CD4-positive, alpha-beta T cell treated with Interleukin-6 at 100 ng/mL for 8 hours (primary cell): ENCODE data around the gene ZMPSTE24.

Experiments used
- DNase-seq: peaks from one replicate; pipeline ENCODE4 v3.0.0-alpha.2; 2020; ENCODE audit warnings: mixed read lengths, low spot score

The ZMPSTE24 gene

DNA sequence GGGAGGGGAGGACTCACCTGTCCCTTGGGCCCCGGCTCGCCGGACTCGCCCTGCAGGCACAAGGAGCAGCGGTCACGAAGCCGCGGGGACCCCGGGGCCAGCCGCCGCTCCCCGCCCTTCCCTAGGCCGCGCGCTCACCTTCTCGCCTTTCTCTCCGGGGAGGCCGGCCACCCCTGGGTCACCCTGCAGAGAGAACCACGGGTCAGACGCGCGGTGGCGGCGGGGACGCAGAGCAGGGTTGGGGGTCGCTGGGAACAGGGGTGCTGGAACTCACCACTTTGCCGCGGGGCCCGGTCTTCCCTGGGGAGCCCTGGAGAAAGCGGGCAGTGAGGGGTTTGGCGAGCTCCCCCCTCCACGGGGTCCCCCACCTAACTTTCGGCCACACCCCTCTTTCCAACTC, 45.8 kb downstream of the ZMPSTE24 start:
- no peak for DNase-seq

DNA sequence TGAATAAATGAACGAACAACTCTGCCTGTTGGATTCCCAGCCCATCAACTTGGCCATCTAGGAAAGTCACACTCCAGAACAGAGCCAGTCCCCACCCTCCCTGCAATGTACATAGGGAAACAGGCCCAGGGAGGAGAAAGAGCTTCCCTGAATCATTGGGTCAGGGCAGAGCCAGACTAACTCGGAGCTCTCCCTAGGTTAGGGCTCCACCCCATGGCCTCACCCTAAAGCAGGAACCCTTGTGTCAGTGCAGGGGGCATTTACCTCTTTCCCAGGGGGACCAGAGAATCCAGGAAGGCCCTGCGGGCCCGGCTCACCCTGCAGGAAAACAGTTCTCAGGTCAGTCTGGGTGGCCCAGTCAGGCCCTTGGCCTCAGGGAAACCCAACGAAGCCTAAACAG, 47.4 kb downstream of the ZMPSTE24 start:
- DNase-seq, result no peak

DNA sequence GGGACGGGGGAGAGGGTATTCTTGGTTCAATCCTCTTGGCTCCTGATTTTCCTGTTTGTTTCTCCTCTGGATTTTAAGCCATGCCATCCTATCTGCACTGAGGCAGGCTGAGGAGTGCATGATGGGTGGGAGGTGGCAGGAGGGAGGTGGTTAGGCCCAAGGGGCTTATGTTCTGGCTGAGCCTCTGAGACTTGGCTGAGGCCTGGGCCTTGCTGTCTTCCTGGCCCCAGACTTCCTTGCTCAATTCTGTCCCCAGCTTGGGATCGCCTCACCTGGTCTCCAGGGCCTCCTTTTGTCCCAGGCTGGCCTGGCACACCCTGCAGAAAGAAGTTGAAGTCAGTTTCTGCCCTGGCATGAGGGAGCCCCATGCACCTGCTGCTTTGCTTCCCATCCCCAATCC, 47.8 kb downstream of the ZMPSTE24 start:
- no peak for DNase-seq

DNA sequence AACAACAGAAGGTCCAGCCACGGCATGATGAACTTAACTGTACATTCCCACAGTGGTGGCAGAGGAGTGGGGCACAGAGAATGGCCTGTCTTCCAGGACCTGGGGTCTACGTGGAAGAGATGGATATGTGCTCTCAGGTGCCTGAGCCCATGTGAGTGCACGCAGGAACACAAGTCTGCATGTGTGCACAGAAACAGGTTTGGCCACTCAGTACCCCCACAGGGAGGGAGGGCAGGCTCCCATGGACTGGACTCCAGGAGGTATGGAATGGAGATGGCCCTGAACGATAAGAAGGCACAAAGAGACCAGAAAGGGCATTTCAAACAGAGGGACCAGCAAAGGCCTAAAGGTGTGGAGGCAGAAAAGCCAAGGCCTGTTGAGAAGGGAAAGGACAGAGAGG, 48.3 kb downstream of the ZMPSTE24 start:
- no peak for DNase-seq

DNA sequence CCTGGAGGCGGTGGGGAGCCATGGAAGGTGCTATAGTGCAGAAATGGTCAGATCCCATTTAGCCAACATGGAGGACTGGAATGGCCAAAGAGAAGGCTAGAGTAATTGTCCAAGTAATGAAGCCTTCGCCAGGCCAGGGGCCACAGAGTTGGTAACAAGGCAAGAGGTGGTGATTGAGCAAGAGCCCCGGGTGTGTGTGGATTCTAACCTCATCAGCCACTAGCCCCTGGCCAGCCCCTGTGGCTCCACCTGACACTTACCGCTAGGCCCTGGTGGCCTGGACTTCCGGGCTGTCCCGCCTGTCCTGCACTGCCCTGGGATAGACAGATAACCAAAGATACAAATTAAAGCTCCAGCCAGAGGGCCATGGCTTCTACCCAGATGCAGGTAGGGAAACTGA, 49.1 kb downstream of the ZMPSTE24 start:
- DNase-seq, result no peak

DNA sequence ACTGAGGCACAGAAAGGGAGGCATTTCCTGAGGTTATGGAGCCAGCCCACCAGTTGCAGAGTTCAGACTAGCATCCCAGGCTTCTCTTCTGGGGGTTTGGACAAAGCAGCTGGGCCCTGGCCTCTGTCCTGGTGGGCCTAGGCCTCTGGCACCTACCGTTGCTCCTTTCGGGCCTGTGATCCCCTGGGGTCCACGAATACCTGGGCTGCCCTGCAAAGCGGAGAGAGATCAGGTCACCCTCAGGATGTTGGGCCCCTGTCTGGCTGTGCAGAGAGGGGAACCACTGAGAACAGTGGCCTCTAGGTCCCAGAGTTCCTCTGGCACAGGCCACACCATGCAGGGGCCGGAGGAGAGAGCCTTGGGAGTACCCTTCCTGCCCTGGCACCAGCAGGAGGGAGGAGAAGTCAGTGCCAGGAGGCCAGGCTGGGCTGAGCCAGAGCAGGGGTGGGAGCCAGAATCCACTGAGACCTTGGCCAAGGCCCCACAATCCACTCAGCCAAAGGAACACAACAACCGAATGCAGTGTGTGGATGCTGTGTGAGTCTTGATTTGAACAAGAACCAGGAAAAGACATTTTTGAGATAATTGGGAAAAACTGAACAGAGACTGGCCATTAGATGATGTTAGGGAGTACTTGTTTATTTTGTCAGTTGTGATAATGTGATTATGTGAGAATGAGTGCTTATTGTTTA, 50.1 kb downstream of the ZMPSTE24 start:
- DNase-seq, result no peak

DNA sequence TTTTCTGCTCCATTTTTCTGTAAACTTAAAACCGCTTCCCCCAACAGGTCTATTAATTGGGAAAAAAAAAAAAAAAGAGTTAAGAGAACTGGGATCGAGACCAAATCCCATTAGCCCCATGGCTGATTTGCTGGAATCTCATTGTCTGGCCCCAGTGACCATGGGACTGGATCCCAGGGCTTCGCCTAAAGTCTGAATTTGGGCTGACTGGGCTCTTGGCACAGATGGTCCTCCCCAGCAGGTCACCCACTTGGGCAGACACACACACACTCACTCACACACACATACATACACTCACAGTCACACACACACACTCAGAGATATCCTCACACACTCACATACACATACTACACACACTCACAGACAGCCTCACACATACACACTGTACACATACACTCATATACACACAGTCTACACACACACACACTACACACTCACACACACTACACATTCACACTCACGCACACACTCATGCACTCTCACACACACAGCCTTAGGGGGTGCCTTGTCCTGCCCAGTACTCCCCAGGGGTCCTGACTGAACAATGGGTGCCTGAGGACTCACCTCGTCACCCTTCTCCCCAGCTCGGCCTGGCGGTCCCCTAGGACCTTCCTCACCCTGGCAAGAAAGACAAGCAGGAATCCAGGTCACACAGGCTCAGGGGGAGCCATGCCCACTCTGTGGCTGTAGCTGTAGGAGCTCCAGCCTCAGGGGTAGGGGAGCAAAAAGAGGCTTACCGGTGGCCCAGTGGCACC, 51.5 kb downstream of the ZMPSTE24 start:
- no peak for DNase-seq

DNA sequence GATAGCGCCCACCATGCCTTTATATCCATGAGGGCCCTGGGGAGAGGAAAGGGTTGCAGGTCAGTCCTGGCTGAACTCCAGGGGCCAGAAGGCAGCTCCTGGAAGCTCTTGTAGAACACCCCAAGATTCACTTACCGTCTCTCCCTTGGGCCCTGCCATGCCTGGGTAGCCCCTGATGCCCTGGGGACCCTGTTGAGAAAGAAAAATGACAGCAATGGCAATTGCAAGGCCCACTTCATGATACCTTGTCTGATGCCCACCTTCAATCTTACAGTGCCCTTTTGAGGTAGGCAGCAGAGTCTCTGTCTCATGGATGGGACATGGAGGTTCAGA, 52.1 kb downstream of the ZMPSTE24 start:
- no peak for DNase-seq

DNA sequence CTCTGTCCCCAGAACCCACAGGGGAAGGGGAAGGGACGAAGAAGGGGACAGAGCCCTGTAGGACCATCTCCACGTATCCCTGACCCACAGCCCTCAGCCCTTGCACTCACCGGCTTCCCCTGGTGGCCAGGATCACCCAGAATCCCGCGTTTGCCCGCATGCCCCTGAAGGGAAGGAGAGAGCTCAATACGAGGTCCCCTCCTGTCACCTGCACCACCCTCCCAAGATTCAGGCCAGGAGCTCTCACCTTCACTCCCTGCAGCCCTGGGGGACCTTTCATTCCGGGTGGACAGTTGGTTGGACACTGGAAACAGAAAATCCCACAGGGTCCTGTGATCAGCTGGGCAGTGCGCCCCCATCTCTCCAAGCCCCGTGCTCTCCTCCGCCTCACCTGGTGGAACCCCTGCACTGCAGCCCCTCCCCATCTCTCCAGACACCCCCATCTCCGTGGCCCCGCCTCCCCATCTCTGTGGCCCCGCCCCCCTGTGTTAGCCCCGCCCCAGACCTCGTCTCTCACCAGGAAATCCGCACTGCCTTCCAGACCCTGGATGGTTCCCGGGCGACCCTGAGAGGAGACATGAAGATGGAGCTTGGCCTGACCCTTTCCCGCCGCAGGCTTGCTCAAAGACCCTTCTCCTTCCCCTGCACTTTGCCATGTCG, 53.1 kb downstream of the ZMPSTE24 start:
- no peak for DNase-seq

DNA sequence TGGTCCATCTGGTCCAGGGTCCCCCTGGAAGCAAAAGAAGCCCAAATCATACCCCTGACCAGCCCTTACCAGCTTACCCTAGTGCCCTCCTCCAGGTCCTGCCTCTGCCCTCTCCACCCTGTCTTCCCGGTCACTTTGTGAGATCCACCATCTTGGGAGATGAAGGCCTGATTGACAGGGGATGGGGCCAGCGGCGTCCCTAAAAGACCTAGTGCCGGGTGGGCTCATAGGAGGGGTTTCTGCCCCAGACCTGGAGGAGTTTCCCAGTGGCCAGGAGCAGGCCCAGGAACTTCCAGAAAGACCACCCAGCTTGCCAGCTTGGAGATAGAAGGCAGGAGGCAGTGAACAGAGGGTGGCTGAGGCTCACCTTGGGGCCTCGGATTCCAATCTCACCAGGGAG, 53.7 kb downstream of the ZMPSTE24 start:
- DNase-seq, result no peak

DNA sequence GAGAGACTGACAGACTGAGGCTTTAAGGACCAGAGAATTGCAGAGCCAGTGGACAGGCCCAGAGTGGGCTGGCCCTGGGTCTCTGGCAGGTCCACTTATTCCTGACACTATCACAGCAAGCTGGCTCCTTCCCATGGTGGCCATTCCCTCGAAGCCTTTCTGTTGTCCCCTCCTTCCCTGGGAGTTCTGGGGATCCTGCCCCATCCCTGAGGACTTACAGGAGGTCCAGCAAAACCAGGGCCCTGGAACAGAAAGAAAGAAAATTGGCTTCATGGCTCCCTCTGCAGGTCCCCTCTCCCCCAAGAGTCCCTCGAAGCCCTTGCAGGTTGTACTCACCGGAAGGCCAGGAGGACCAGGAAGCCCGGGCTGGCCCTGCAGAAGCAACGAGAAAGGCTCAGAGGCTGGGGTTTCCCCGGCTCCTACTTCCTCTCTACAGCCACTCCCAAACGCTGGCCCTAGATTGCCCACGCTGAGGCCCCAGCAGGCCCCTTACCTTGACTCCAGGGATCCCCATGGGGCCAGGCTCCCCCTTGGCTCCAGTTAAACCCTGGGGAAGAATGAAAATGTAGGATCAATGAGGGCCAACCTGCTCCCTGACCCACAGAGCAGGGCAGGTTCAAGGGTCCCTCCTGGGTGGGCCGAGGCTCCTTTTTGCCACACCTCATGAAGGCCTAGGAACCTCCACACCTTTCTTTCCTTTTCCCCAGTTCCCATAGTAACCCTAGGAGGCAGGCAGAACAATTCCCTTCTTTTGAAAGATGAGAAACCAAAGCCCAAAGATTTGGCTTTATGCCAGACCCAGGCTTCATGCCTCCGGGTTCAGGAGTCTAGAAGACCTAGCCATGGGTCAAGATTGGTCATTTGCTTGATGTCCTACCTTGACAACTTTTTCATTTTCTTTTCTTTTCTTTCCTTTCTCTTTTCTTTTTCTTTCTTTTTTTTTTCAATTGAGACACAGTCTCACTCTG, 54.5 kb downstream of the ZMPSTE24 start:
- peak; percentile 25 for DNase-seq

DNA sequence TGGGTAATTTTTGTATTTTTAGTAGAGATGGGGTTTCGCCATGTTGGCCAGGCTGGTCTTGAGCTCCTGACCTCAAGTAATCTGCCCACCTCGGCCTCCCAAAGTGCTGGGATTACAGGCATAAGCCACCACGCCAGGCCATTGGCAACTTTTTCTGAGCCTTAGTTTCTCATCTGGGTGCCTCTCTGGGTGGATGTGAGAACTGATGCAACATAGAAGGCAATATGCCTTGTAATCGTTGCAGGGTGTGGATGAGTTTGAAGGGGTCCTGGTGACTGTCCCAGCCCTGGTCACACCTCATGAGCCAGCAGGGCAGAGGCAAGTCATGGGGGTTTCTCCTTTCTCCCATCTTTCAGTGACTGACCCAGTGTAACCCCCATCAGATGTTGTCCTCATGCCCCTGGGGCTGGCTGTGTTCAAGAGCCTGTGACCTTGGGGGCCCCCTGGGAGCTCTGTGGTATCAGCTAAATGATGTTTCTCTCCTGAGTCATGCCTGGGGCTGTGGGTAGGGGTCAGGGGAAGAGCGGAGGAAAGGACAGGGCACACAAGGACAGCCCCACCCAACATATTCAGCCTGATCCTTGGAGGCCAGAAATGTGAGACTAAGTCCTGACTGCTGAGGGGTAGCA, 55.4 kb downstream of the ZMPSTE24 start:
- DNase-seq, result no peak

DNA sequence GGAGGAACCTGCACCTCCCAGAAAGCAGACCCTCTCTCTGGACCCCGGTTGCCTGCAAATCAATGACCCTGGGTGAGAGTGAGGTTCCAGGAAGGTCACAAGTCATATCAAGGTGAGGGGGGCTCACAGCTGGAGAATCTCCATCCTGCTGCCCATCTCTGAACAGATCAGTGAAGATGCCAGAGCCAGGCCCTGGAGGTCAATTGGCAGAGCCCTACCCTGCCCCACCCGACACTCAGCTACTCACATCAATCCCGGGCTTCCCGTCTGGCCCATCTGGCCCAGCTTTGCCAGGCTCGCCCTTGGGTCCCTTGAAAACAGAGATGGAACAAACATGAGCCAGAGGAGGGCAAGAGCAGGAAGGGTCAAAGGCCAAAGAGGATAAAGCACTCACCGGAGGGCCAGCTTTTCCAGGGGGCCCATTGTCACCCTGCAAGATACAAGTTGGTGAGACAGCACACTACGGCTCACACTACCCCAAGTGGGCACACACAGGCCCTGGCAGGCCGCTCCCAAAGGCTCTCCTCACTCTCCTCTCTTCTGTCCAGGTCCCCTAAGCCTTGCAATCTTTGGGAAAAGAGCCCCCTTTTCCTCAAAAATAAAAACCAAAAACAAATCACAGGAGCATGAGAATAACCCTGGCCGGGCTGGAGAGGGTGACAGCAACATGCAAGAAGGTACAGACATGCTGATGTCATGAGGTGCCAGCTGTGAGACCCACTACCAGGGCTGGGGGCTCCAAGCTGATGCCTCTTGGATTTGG, 56.1 kb downstream of the ZMPSTE24 start:
- no peak for DNase-seq

DNA sequence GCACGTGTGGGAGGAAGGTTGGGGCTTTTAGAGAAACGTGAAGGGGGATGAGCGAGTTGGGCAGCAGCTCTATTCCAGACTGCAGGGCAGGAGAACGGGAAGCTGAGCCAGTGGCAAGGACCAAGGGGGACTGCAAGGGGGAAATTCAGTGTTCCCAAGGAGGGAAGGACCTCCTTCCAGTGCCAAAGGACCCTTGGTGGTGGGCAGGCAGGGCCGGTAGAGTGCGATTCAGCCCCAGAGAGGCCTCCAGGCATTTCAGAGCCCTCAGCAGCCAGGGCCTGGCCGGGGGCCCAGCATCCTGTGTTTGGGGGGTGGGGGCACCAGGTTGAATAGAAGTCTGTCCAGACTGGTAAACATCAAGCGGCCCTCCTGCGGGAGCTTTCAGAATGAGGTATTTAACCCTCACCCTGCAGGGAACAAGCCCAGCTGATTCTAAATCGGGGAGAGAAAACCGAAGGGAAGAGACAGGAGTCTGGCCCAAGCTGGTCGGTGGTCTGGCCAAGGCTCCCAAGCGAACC, 56.7 kb downstream of the ZMPSTE24 start:
- no peak for DNase-seq

DNA sequence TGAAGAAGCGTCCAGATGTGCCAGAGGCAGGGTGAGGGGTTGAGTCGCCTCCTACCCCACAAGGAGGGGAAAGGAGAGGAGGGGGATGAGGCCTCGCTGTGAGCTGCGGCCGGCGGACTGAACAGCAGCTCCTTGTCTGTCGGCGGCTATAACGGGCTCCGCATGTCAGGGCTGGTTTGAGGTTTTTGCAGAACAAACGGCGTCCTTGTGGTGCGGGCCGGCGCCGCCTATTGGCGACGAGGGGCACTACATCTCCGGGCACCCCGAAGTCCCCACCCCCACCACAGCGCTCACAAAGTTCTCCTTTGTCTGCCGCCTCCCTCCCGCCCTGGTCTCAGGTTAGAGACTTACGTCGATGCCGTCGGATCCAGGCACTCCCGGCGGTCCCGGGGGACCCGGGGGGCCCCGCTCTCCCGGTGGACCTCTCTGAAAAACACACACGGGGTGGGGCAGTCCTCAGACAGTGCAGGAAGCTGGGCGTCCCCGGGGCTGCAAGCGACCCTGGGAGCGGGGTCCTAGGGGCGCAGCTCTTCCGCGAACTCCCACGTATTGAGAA, 57.3 kb downstream of the ZMPSTE24 start:
- DNase-seq, result peak; percentile 84

DNA sequence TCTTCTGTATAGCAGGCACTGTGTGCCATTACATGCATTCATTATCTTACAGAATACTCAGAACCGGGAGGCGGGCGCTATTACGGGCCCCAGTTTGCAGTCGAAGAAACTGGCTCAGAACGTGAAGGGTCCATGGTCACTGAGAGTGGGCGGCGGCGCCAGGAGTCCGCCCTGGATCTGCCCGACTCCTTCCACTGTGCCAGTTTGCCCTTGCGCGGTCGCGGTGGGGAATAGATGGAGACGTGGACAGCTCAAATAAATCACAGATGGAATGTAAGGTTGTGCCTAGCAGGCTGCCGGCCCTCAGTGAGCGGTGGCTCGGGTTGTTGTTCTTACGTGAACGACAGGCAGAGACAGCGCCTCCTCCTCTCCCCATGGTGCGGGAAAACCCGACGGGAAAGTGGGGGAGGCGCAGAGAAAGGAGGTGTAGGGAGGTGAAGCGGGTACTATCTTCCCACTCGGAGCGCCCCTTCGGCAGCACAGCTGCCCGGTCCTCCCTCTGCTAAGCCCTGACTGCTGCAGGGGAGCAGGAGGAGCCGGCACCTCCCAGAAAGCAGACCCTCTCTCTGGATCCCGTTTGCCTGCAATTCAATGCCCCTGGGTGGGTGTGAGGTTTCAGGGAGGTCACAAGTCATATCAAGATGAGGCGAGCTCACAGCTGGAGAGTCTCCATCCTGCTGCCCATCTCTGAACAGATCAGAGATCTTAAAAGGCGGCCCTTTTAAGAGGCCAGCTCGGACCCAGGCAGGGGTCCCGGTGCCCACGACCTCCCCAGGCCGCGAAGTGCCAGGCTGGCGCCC, 58.0 kb downstream of the ZMPSTE24 start:
- no peak for DNase-seq

DNA sequence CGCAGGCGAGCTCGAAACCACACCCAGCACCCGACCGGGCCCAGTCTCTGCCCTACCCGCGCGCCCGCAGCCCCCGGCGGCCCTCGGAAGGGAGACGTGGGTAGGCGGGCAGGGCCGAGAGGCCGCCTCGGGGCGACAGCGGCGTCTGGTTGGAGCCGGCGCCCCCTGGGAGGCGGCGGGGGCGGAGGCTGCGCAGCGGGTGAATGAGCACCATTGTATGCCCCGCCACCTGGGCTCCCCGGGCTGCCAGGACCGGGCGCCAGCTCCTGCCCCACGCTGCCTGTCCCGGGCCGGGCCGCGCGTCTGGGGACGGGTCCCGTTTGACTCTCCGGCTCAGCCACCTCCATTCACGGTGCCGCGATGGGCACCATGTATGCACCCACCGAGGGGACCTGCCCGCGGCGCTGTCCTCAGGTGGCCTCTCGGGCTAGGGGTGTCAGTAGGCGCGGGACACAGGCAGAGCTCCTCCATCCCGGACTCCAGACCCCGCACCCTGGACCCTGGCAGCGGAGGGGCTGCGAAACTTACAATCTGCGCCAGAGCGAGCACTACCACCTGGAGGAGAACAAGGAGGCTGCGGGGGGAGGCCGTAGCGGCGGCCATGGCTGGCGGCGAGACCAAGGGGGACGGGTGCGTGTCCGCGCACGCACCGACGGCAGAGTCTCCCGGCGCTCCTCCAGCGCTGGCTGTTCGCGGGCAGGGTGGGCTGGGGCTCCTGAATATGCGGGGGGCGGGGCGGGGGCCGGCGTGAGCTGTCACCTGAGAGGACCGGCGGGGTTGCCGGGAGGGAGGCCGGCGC, 58.8 kb downstream of the ZMPSTE24 start, which contains the start of gene COL9A2:
Gene COL9A2 (minus strand): TSS at position 692 of the 799 bp plus-strand sequence. CDS start 89 bp downstream, at position 603.
- DNase-seq, result peak; percentile 49

DNA sequence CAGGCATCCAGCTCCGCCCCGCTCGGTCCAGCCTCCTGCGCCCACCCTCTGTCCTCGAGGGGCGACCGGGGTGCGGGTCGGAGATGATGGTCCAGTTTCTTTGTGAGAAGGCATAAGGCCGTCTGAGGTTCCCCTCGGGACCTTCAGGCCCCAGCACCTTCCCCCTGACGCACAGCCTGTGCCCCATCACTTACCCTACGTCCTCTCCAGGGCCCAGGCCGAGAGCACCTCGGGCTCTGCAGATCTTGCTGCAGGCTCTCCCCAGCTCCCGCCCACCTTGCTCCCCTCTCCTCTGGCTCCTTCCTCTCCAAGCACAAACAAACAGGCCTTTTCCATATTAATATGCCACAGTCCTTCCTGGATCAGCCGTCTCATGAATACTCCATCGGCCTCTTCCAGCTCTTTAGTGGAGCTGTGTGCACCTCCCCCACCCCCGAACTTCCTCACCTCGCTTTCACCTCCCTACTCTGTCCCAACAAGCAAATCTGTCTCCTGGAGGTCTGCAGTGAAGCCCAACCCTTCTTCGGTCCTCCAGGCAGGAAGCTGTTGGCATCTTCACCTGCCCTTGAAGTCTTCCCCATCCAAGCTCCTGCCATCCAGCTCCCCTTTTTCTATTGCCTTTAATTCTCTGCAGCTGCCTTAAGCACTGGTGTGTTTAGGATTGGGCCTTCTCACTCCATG, 59.5 kb downstream of the ZMPSTE24 start:
- DNase-seq, result no peak
